Activated CD8-positive, alpha-beta memory T cell treated with anti-CD3 and anti-CD28 coated beads for 48 hours (primary cell): ENCODE results near the gene PLA2G12B.

ENCODE experiments used
- DNase-seq, 3 experiments: peaks; one replicate each; pipeline ENCODE4 v3.0.0-alpha.2; 2020; ENCODE audit warnings: low read depth in 2 of 3, low spot score in 2 of 3

PLA2G12B gene

GRCh38 chr10:72895236-72895850 lies 59.3 kb downstream of the PLA2G12B start:
- no peak for DNase-seq

- no peak for DNase-seq
Measured at GRCh38 chr10:72893136-72893798, 61.3 kb downstream of the PLA2G12B start, which contains the start of gene OIT3. OIT3 (plus strand) TSS chr10:72893739; CDS start chr10:72893799, 60 bp downstream.

- DNase-seq: no peak
Measured at GRCh38 chr10:72890086-72890485, 64.5 kb downstream of the PLA2G12B start.

DNA sequence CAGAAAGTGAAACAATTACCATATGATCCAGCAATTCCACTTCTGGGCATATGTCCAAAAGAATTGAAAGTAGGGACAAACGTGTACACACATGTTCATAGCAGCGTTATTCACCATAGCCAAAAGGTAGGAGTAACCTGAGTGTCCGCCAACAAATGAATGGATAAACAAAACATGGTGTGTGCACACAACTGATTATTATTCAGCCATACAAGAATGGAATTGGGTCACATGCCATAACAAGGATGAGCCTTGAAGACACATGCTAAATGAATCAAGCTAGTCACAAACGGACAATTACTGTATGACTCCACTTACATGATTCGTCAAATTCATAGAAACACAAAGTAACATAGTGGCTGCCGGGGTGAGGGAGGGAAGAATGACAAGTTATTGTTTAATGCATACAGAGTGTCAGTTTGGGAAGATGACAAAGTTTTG lies 65.2 kb downstream of the PLA2G12B start:
- no peak for DNase-seq

DNA sequence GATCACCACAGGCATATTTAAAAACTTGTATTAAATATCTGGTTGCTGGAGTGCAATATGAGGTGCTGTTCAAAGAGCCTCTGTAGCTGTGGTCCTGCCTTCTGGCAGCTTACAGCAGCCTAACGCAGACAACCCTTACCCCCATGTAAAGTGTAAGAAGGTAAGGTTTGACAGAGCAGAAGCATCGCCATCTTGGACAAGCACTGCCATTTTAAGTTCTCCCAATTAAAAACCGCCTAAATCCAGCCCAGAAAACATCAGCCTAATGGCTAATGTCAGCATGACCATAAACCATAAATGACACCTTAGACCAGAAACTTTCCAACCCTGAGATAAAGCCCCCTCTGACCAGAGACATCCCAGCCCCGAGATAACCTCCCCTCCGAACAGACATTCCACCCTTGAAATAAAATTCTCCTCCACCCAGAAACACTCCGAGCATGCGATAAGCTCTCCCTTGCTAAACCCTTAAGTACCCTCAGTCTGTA lies 66.4 kb downstream of the PLA2G12B start:
- no peak for DNase-seq

DNA sequence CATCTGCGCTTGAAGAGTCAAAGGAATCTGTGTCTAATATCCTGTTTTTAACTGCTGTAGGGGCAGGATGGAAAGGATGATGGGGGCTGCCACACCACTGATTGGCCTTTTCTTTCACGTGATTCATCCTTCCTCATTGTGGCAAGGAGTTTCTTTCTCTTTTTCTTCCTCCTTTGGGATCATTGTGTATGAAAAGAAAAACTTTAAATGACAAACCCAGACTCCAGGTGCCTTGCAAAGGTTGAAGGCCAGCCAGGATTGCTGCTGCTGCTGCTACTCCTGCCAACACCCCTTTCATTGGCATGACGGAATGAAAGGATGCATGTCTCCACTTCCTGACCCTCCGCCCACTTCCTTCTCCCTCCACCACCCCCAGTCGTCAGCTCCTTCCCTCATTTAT lies 67.6 kb downstream of the PLA2G12B start:
- peak in 1 of 3 experiments; percentile 7 for DNase-seq

DNA sequence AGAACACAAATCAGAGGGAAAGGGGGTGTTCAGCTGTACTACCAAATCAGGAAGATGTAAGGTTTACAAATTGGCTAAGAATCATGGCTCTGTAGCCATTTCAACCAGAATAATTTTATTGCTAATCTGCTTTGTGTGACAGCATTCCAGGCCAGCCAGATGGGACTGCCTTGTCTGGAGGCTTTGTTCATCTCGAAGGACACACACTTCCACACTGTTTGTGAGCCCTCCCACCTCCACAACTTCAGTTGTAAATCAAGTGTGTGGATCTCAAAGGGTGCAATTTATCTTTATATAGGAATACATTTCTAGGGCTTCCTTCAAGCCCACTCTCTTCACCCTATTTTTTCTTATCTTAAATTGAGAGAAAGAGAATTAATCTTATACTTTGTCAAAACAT lies 68.0 kb downstream of the PLA2G12B start:
- DNase-seq: no peak

DNA sequence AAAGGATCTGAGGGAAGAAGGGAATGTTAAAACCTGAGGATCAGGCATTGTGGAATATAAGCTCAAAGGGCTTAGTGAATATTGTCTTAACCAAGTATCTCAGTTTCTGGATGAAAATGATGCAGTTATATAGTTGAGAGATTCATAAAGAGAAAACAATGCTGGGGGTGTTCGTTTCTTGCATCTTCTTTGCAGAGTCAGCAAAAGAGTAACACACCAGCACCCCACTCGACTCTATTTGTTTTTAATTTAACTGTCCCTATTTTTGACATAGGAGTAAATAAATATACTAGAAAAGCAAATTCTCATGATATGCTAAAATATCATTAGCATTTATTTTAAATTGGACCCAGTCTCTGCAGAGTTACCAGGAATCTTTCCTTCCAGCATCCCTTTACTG lies 68.7 kb downstream of the PLA2G12B start:
- no peak for DNase-seq
